ENCODE data around the gene KRT15.

DNA sequence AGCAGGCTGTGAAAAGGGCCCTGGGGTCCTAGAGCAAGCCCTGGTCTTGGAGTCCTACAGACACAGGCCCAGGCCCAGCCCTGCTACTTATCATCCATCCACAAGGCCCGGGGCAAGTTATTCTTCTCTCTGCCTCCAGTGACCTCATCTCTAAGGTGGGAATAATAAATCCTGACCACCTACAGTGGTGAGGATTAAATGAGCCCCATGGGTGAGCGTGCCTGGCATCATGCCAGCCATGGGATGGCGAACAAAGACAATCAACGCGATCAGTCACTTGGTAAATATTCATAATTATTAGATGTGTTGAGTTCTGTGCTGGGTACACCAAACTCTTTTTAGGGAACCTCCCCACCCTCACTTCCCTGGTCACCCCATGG, 5.5 kb downstream of the KRT15 start:
- TF ChIP-seq CTCF (IDR thresholded peaks at IDR 0.05) (no peak), POLR2A (IDR thresholded peaks at IDR 0.05) (no peak), EP300 (IDR thresholded peaks at IDR 0.05) (no peak), POLR2AphosphoS5 (IDR thresholded peaks at IDR 0.05) (no peak)

Data from upper lobe of left lung (tissue), 4 donors.